HuH-7 (cell line): Measurements from ENCODE around the gene EPHB3.

ENCODE experiments used
- DNase-seq: peaks from one replicate; pipeline ENCODE4 v3.0.0; 2011; ENCODE audit warnings: low spot score

The EPHB3 gene

GRCh38 chr3:184626923-184627322, 65.3 kb downstream of the EPHB3 start:
- DNase-seq = no peak

GRCh38 chr3:184629555-184630160, 68.1 kb downstream of the EPHB3 start:
- DNase-seq = no peak

- no peak for DNase-seq
These were observed 69.4 kb downstream of the EPHB3 start for GRCh38 chr3:184630861-184631471.

GRCh38 chr3:184631472-184631861, 69.9 kb downstream of the EPHB3 start:
- DNase-seq = no peak
